GM18502 (cell line): ENCODE measurements around the gene TBL2.
A peak's percentile ranks its signal among the peaks of the same experiment; 100 is the strongest.
"Not testable (repeated sequence)": the region's sequence is repeated elsewhere in the genome, so short reads cannot be mapped to it uniquely, and the experiment has no call there.

ENCODE experiments used
- ATAC-seq: cut with Tn5 transposase; IDR thresholded peaks from one replicate; pipeline ENCODE4 v1.9.1; 2021; ENCODE audit warnings: mild to moderate bottlenecking; ENCODE audit not compliant: unreplicated experiment, poor library complexity

TBL2 gene

DNA sequence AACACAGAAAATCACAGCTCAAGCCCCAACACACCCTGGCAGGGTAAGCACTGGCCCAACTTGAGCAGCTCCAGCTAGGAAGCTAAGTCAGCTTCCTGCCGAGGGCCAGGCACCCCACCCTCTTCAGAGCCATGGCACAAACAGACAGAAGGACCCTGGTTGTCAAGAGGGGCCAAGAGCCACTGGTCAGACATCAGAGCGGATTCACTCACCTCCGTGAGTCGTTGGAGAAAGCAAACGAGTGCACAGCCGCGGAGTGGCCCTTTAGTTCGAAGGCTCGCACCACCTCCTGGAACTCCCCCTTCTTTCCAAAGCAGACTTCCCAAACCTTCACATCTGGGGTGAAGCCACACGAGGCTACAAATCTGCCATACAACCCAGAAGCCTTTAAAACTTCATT, 7.4 kb downstream of the TBL2 start:
- no peak for ATAC-seq

DNA sequence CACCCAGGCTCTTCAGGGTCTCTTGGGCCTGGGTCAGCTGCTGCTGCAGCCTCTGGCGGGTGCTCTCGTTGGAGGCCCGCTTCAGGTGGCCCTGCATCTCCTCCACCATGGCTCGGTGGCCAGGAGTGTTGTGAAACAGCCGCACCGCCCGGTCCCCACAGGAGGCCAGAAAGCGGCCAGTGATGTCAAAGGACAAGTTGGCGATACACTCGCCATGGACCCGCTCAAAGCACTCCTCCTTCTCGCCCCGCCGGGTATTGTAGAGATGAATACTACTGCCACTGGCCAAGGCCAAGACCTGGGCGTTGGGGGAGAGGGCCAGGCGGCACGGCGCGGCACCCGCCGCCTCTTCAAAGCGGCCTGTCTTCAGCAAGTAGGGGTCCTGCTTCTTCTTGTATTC, 7.9 kb downstream of the TBL2 start:
- ATAC-seq = no peak

DNA sequence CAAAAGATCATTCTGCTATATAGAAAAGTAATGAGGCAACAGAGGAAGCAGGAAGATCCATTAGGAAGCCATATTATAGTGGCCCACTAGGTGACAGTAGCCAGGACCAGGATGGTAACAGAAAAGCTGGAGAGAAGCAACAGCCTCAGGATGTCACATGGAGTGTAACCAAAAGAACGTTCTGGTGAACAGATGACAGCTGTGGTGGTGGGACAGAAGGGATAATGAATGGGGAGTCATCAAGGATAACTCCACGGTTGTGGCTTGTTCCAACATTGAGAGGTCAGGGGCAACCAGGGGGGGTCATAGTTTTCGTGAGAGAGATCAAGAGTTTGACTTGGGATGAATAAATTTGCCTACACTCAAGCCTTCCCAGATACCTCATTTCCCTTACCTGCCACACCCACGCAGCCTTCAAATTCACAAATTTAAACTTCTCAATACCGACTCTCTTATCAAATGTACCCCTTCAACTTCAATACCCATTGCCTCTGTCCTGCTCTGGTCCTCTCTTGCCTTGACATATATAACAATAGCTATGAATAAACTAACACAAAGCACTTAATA, 9.3 kb downstream of the TBL2 start:
- ATAC-seq = no peak

DNA sequence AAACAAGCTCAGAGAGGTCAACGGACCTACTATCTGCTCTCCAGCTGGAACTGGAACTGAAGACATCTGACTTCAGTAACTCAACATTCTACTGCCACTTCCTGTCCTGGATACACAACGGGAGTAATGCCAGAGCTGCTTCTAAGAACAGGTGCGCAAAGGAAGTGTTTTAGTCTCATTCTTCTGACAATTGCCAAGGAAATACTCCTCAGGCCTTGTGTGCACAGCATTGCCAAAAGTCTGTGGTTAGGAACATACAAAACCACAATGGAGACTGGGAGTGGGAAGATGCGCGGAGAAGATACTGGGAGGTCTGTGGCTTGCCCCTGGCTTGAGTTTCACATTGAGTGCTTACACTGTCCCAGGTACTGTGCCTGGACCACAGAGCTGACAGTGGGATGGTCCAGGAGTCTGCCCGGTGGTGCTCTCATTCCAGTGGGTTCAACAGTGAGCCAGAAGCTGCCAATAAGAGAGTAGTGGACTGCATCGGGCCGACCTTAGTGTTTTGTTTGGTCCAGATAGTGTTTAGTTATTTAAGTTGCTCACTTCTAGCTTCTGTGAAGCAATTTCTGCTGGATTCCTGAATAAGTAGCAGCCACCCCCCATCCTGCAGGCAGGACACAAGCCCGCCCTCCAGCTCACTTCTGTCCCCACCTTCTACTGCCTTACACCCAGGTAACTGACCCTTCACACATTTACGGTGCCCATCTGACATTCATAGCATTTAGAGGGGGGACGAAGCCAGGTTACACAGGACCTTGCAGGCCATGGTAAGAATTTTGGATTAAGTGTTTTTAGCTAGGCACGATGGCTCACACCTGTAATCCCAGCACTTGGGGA, 10.3 kb downstream of the TBL2 start:
- ATAC-seq = no peak

DNA sequence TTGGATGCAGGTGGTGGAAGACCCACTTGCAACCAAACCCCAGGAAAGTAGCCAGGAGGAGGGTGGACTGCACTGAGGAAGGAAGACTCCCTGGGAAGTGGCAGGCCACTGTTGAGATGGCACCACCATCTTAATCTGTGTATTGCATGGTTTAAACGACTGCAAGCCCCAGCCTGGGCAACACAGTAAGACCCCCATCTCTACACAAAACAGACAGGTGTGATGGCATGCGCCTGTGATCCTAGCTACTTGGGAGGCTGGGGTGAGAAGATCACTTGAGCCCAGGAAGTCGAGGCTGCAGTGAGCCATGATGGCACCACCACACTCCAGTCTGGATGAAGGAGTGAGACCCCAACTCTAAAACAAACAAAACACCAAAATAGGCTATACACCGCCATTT, 11.2 kb downstream of the TBL2 start:
- no peak for ATAC-seq

DNA sequence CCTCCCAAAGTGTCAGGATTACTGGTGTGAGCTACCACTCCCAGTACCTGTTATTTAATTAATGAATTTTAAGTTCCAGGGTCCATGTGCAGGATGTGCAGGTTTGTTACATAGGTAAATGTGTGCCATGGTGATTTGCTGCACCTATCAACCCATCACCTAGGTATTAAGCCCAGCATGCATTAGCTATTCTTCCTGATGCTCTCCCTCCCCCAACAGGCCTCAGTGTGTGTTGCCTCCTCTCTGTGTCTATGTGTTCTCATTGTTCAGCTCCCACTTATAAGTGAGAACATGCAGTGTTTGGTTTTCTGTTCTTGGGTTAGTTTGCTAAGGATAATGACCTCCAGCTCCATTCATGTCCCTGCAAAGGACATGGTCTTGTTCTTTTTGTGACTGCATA, 11.9 kb downstream of the TBL2 start:
- not testable (repeated sequence) for ATAC-seq

DNA sequence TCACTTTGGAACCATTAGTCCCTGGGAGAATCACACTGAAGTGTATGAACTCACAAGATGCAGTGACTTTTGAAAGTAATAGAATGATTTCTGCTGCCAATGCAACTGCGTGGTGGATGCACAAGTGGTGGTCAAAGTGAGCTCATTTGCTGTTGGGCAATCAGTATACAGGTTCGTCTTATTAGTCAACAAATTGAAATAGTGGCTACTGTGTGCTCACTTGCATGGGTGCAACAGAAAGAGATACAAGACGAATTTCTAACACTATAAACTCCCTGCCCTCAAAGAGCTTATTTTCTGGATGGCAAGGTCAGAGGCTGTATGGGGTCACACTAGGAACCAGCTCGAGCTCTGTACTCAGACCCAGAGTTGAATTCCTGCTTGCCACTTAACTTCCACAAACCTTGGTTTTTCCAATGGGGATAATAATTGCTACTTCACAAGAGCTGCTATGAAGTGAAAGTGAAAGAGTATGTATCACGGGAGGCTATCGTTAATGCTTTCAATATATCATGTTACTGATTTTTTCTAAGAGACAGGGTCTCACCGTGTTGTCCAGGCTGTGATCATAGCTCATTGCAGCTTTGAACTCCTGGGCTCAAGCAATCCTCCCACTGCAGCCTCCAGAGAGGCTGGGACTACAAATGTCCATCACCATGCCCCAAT, 12.6 kb downstream of the TBL2 start:
- no peak for ATAC-seq

DNA sequence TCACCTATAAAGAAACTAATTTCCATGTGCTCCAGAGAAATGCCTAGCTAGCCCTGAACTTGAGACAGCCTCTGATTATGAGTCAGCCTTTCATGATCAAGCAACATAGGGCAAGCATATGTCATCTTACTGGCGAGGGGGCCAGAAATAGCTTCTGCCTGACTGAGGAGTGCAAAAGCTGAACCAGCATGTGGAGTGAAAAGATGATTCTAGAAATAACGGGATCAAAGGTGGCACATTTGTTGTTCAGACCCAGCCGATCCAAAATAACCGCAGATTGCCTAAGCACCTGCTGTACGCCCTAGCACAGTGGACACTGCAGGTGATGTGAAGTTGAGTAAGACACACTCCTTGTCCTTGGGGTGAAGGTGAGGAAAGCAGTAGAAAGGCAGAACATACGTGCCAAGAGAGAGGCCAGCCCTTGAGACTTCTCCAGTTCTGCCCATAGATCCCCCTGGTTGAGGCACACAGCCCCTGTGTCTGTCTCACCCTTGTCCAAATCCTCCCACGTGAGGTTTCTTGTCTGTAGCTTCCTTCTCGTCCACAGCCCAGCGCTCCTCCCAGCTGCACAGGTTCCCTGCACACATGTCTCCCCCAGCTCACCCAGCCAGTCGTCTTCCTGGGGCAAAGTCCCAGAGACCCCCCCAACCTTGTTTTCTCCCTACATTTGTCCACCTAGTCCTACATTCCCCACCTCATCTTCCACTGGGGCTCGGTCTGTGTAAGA, 18.1 kb downstream of the TBL2 start:
- ATAC-seq = no peak

DNA sequence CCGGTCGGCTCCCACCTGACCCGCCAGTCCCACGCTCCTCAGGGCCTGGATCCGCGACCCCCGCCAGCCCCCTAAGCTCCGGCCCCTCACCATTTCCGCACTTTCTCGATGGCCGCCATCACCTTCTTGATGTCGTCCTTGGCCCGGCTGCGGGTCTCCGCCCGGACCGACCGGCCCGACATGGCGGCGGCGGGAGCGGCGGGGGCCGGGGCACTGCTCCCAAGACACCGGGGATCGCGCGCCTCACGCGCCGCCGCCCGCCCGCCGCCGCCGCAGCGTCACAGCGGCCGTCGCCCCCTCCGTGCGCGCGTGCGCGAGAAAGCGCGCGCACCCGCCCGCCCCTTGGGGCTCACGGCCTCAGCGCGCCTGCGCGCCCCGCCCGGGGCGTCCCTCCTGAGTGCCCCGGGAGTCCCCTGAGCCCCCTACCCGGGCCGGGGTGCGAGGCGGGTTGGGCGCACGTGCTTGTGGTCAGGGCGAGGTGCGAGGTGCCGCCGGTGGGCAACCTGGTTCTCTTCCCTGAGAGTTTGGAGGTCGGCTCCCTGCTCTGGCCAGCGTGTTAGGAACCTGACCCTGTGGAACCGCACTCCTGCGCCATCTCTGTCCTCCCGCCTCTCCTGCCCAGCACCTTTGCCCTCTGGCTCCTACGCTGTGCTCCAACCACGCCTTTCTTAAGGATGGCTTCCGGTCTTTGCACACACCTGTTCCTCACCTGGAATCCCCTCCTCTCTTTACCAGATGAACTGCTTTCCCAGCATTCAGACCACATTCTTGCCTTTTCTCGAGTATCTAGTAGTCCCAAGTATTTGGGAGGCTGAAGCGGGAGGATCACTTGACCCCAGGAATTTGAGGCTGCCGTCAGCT, 20.8 kb downstream of the TBL2 start, which contains the start of gene BCL7B:
BCL7B (minus strand) TSS at position 294 of the 861 bp plus-strand sequence; CDS start at position 182, 112 bp downstream.
- peak; percentile 50 for ATAC-seq

DNA sequence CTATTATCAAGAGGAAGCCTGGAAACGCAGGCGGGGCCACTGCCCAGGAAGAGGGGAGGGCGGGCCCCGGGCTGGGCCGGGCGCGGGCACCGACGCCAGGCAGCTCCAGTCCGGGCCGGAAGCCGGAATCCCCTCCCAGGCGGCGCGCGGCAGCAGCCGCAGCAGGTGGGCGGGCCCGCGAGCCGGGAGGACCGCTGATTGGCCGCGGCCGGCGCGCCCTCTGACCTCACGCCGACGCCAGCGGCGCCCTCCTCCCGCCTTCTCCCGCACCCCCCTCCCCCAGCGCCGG, 21.3 kb downstream of the TBL2 start:
- peak; percentile 88 for ATAC-seq

DNA sequence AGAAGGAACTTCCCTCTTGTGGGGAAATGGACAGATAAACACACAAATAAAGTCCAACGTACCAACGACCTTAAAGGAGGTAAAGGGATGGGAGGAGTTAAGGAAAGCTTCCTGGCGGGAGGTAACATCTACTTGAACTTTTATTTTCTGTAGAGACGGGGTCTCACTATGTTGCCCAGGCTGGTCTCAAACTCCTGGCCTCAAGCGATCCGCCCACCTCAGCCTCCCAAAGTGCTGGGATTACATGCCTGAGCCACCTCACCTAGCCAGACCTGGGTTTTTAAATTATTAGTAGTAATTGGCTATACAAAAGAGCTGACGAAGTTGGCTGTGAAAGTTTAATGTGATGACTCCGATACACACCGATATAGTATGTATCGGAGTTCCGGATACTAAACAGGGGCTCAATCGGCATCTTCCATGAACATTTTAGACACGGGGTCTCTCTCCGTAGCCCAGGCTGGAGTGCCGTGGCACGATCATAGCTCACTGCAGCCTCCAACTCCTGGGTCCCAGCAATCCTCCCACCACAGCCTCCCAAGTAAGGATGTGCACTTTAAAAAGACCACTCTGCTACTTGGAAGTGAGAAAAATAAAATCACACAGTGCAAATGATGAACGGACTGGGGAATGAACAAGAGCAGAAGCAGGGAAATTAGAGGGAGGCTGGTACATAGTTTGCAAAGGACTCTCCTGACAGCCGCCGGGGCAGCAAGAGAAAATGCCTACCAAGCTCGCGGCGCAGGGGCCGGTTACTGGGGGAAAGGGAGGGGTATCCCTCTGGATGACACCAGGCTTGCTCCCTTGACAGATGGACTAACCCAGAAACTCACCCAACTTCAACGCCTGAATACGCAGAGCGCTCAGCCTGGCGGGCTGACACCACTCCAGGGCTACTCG, 21.9 kb downstream of the TBL2 start:
- ATAC-seq = no peak

DNA sequence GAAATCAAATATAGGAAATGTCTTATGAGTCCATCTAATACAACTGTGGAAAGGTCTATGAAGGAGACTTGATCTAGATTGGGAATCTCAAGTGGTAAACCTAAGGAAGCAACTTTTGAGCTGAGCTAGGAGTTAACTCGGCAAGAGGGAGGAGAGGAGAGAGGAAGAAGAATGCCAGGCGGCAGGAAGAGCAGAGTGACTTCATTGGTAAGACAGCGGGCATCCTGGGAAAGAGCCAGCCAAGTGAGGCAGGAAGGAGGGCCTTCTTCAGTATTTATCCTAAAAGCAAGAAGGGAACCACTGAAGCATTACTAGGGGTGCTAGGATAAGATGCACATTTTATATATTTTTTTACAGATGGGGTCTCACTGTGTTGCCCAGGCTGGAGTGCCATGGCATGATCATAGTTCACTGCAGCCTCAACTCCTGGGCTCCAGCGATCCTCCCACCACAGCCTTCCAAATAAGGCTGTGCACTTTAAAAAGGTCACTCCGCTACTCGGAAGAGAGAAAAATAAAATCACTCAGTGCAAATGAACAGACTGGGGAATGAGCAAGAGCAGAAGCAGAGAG, 22.9 kb downstream of the TBL2 start:
- ATAC-seq = no peak

DNA sequence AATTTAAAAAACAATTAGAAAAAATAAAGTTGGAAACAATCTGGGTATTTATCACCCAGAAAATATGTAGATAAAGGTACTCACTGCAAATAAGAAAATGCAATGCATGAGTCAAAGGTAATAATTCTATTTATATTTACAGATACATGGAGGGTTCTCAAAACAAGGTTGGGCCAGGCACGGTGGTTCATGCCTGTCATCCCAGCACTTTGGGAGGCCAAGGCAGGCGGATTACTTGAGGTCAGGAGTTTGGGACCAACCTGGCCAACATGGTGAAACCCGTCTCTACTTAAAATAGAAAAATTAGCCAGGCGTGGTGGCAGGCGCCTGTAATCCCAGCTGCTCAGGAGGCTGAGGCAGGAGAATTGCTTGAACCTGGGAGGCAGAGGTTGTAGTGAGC, 28.3 kb downstream of the TBL2 start:
- not testable (repeated sequence) for ATAC-seq

DNA sequence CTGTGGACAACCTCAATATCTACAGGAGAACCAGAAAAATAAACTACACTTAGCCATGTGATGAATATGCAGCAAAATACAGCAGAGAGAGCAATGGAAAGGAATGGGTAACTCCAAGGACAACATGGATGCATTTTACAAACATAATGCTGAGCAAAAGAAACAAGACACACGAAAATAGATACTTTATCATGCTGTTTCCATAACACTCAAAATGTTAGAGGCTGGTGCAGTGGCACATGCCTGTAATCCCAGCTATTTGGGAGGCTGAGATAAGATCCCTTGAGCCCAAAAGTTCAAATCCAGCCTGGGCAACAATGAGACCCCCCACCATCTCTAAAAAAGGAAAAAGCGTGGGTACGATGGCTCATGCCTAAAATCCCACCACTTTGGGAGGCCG, 29.2 kb downstream of the TBL2 start:
- ATAC-seq = no peak

DNA sequence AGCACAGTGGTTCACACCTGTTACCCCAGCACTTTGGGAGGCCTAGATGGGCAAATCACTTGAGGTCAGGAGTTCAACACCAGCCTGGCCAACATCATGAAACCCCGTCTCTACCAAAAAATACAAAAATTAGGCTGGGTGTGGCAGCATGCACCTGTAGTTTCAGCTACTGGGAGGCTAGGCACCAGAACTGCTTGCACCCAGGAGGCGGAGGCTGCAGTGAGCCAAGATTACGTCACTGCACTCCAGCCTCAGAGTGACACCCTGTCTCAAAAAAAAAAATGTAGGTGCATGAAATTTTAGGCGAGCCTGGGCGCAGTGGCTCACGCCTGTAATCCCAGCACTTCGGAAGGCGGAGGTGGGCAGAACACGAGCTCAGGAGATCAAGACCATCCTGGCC, 30.5 kb downstream of the TBL2 start:
- no peak for ATAC-seq

DNA sequence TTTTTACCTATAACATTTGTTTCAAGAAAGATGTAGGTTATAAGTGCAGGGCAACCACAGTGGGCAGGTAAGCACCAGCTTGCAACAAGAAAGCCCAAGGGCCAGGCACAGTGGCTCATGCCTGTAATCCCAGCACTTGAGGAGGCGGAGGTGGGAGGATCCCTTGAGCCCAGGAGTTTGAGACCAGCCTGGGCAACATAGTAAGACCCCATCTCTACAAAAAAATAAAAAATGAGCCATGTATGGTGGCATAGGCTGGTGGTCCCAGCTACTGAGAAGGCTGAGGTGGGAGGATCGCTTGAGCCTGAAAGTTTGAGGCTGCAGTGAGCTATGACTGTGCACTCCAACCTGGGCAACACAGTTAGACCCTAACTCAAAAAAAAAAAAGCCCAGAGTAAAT, 33.7 kb downstream of the TBL2 start:
- no peak for ATAC-seq

DNA sequence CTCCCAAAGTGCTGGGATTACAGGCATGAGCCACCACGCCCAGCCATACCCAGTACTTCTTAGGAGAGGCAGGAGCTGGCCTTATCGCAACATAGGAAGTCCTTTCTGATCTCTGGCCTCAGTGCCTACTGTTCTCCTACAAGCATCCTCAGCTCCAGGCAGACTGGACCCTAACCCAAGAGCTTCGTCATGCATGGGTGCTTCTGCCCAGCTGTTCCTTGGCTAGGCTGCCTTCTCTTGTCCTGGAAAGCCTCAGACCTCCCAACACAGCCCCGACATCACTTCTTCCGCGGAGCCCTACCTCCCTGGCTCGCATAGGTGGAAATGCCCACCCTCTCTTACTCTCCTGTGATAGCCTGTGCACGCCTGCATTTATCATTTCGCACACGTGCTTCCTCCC, 36.7 kb downstream of the TBL2 start:
- no peak for ATAC-seq

DNA sequence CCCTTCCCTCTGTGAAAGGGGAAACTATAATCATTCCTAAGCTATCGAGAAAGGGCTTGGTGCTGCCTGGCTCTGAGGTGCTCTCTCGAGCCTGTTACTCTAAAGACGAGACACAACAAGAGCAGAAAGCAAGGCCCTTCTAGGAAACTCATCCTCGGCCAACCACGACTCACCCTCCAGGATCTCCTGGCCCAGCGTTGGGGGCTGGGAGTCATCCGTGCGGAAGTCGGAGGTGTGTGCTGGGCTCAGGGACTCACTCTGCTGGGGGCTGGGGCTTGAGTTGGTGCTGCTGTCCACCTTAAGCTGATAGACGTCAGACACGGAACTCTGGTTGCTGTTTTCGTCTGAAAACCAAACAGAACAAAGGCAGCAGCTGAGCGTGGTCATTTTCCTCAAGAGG, 38.7 kb downstream of the TBL2 start:
- ATAC-seq = no peak

DNA sequence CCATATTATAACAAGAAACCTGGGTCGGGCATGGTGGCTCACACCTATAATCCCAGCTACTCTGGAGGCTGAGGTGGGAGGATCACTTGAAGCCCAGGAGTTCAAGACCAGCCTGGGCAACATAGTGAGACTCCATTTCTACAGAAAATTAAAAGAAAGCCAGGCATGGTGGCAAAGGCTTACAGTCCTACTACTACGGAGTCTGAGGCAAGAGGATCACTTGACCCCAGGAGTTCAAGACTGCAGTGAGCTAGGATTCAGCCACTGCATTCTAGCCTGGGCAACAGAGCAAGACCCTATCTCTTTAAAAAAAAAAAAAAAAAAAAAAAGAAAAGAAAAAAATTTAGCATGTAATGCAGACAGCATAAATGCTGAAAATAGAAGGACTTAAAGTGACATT, 39.9 kb downstream of the TBL2 start:
- not testable (repeated sequence) for ATAC-seq
